ENCODE data around the gene LPAR3.

Gene LPAR3

GRCh38 chr1:84928979-84929378 lies 36.0 kb upstream of the LPAR3 start:
- TF ChIP-seq, protein P1, sequence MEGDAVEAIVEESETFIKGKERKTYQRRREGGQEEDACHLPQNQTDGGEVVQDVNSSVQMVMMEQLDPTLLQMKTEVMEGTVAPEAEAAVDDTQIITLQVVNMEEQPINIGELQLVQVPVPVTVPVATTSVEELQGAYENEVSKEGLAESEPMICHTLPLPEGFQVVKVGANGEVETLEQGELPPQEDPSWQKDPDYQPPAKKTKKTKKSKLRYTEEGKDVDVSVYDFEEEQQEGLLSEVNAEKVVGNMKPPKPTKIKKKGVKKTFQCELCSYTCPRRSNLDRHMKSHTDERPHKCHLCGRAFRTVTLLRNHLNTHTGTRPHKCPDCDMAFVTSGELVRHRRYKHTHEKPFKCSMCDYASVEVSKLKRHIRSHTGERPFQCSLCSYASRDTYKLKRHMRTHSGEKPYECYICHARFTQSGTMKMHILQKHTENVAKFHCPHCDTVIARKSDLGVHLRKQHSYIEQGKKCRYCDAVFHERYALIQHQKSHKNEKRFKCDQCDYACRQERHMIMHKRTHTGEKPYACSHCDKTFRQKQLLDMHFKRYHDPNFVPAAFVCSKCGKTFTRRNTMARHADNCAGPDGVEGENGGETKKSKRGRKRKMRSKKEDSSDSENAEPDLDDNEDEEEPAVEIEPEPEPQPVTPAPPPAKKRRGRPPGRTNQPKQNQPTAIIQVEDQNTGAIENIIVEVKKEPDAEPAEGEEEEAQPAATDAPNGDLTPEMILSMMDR (IDR thresholded peaks at IDR 0.05; ENCODE audit: poor library complexity, severe bottlenecking): no peak
- Histone ChIP-seq H3K27ac (ENCODE audit: poor library complexity, severe bottlenecking) (no peak overlapping the region), H3K4me1 (ENCODE audit: insufficient read depth, poor library complexity, severe bottlenecking) (no peaks in the 10 kb centered on the region), H3K36me3 (ENCODE audit: low read depth) (no peaks in the 10 kb centered on the region), H3K4me3 (ENCODE audit: severe bottlenecking) (no peak overlapping the region), H3K9me3 (ENCODE audit: severe bottlenecking) (no peaks in the 10 kb centered on the region), H3K27me3 (ENCODE audit: insufficient read depth, poor library complexity, severe bottlenecking) (no peaks in the 10 kb centered on the region)
- no peak for DNase-seq (ENCODE audit: low spot score)
- no peak for ATAC-seq (ENCODE audit: low read depth)

- Histone ChIP-seq H3K27me3 (ENCODE audit: insufficient read depth, poor library complexity, severe bottlenecking) (no peaks in the 10 kb centered on the region), H3K36me3 (ENCODE audit: low read depth) (no peaks in the 10 kb centered on the region), H3K4me1 (ENCODE audit: insufficient read depth, poor library complexity, severe bottlenecking) (no peaks in the 10 kb centered on the region), H3K9me3 (ENCODE audit: severe bottlenecking) (no peaks in the 10 kb centered on the region), H3K4me3 (ENCODE audit: severe bottlenecking) (no peak overlapping the region), H3K27ac (ENCODE audit: poor library complexity, severe bottlenecking) (no peak overlapping the region)
- DNase-seq (ENCODE audit: low spot score) (no peak), ATAC-seq (ENCODE audit: low read depth) (no peak)
- TF ChIP-seq, protein P1 (IDR thresholded peaks at IDR 0.05; ENCODE audit: poor library complexity, severe bottlenecking): no peak
Observed at GRCh38 chr1:84923317-84923716, 30.3 kb upstream of the LPAR3 start.

- TF ChIP-seq, protein P1 (IDR thresholded peaks at IDR 0.05; ENCODE audit: poor library complexity, severe bottlenecking): no peak
- H3K4me1 ChIP-seq (ENCODE audit: insufficient read depth, poor library complexity, severe bottlenecking): no peaks in the 10 kb centered on the region
- H3K36me3 ChIP-seq (ENCODE audit: low read depth): no peaks in the 10 kb centered on the region
- no peaks in the 10 kb centered on the region for H3K9me3 ChIP-seq (ENCODE audit: severe bottlenecking)
- ATAC-seq (ENCODE audit: low read depth) (no peak), DNase-seq (ENCODE audit: low spot score) (no peak)
- no peaks in the 10 kb centered on the region for H3K27me3 ChIP-seq (ENCODE audit: insufficient read depth, poor library complexity, severe bottlenecking)
- no peak overlapping the region for H3K27ac ChIP-seq (ENCODE audit: poor library complexity, severe bottlenecking)
- no peak overlapping the region for H3K4me3 ChIP-seq (ENCODE audit: severe bottlenecking)
Observed at GRCh38 chr1:84920159-84920558, 27.2 kb upstream of the LPAR3 start.

DNA sequence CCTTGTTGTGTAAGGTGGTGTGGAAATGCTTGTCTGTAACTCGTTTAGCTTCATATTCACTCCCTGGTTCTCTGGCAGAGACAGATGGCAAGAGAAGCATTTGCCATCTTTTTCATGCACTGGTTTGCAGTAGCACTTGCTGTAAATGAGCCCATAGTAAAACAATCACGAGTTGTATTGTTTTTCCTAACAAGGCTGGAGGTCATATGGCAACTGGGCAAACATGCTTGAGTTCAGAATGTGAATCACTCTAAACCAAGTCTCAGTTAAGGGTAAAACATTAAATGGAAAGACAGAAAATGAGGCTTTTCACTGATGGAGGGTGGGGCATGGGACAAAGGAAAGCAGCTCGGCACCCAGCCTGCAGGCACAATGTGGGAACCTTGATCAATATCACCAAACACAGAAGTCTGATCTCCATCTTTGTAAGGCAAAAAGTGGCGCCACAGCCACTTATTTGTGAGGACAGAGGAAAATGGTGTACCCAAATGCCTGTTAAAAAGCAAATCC lies 26.5 kb upstream of the LPAR3 start:
- Histone ChIP-seq H3K27ac (ENCODE audit: poor library complexity, severe bottlenecking) (no peak overlapping the region), H3K27me3 (ENCODE audit: insufficient read depth, poor library complexity, severe bottlenecking) (no peaks in the 10 kb centered on the region), H3K9me3 (ENCODE audit: severe bottlenecking) (no peaks in the 10 kb centered on the region), H3K4me3 (ENCODE audit: severe bottlenecking) (no peak overlapping the region), H3K36me3 (ENCODE audit: low read depth) (no peaks in the 10 kb centered on the region), H3K4me1 (ENCODE audit: insufficient read depth, poor library complexity, severe bottlenecking) (no peaks in the 10 kb centered on the region)
- TF ChIP-seq, protein P1 (IDR thresholded peaks at IDR 0.05; ENCODE audit: poor library complexity, severe bottlenecking): no peak
- no peak for DNase-seq (ENCODE audit: low spot score)
- ATAC-seq (ENCODE audit: low read depth): no peak

GRCh38 chr1:84918726-84919336 lies 25.8 kb upstream of the LPAR3 start:
- Histone ChIP-seq H3K36me3 (ENCODE audit: low read depth) (no peaks in the 10 kb centered on the region), H3K4me1 (ENCODE audit: insufficient read depth, poor library complexity, severe bottlenecking) (peaks cover under 1% of the 10 kb centered on the region), H3K27me3 (ENCODE audit: insufficient read depth, poor library complexity, severe bottlenecking) (no peaks in the 10 kb centered on the region), H3K9me3 (ENCODE audit: severe bottlenecking) (no peaks in the 10 kb centered on the region), H3K4me3 (ENCODE audit: severe bottlenecking) (no peak overlapping the region), H3K27ac (ENCODE audit: poor library complexity, severe bottlenecking) (no peak overlapping the region)
- ATAC-seq (ENCODE audit: low read depth) (no peak), DNase-seq (ENCODE audit: low spot score) (no peak)
- TF ChIP-seq, protein P1 (IDR thresholded peaks at IDR 0.05; ENCODE audit: poor library complexity, severe bottlenecking): no peak
